COR-L47 (cell line): ENCODE measurements around the gene EVA1A.
A peak's percentile ranks its signal among the peaks of the same experiment; 100 is the strongest.

Source experiments
- DNase-seq: peaks from one replicate; lab custom pipeline; 2025; lab: John Stamatoyannopoulos, UW

EVA1A gene

GRCh38 chr2:75560768-75561565 lies at the start of gene EVA1A:
Gene EVA1A, minus strand, starts transcription at chr2:75560939. Its CDS starts 42,799 bp downstream, at chr2:75518140.
- no peak for DNase-seq

GRCh38 chr2:75609937-75610508 lies 49.3 kb upstream of the EVA1A start:
- DNase-seq, result no peak

DNA sequence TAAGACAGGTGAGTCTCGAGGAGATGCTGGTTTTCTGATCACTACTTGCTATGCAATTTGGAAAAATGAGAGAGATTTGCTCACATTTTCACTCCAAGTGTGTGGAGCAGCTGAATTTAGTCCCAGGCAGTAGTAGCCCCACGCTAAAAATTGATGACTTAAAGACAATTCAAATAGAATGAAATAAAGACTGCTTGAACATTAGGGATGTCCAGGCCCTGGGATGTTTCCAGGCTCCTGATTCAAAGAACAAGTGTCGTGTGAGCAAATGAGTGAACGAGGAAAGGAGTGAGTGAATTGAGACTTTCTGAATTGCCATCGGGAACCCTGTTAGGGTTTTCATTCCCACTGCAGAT lies 48.6 kb upstream of the EVA1A start:
- no peak for DNase-seq

GRCh38 chr2:75608684-75609333 lies 48.1 kb upstream of the EVA1A start:
- DNase-seq, result peak; percentile 26

- DNase-seq, result no peak
These were observed 47.4 kb upstream of the EVA1A start for GRCh38 chr2:75607988-75608683.

DNA sequence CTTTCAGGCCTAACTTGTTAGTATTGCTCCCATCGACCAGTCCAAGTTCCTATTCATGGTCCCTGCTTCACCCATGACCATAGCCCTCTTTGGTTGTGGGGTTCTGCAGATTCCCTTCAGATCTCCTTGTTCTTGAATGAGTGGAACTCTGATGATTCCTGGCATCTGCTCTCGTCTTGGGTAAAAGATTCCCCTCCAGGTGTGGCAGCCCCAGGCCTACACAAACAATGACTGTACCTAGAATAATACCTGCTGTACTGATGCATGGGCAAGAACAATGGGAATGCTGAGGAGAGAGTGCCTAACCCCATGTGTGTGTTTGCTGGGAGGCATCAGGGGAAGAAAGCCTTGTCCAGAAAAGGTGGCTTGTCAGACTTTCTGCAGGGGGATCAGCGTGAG lies 46.7 kb upstream of the EVA1A start:
- DNase-seq, result no peak

DNA sequence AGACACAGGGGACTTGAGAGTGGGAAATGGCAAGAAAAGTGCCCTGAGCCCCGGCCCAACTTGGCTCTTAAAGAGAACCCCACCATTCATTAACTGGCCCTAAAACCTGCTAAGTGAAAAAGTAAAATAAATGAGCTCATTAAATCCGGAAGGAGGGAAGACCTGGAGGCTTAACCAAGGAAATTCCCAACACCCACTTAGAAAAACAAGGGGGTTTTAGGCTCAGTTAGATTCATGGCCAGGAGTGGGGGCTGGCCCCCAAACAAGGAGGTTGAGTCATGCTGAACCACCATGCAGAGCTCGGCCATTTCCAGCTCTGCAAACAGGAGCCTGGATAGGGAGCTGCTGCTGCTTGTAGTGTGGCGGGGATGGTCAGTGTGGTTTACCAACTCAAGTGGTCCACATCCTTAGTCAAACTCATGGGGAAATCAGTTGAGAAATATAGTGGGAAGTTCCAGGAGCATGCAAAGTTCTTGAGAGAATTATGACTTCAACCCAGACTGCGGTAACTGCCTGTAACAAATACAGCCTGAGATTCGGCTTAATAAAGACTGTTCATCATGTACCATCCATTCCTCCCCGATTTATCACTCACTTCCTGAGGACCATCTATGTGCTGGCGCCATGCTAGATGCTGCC lies 46.1 kb upstream of the EVA1A start:
- no peak for DNase-seq

DNA sequence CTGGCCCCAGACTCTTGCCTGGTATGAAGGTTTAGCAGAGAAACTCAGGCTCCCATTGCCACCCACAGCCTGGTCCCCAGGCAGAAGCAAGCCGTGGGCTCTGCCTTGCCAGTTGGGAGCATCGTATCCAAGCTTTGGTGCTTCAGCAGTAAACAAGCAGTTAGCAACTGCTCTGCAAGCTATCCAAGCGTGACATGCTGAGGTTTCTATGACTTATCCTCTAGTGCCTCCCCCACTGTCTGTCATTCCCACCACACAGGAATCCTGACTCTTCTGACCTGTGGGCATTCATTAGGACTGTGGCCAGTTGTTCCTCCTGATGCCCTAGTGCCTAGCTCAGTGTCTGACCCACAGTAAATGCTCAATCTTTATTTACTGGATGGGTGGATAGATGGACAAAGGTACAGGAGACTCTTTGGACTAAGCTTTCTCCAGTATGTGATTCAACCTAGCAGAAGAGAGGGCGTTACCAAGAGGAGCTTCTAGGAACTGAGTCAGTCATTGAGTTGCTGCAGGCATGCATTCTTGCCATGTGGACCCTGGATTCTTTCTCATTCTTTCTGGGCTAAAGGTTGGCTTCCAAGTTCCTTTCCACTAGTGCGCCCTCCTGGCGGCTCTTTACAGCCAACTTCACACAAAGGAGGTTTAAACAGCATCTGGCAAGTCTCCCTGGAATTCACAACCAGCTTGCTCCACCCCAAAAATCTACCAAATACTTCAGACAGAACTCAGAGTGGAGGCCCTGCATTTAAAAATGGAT lies 45.2 kb upstream of the EVA1A start:
- no peak for DNase-seq

- no peak for DNase-seq
These were observed 43.7 kb upstream of the EVA1A start for GRCh38 chr2:75604484-75604883.

GRCh38 chr2:75603477-75603876 lies 42.7 kb upstream of the EVA1A start:
- DNase-seq, result no peak

DNA sequence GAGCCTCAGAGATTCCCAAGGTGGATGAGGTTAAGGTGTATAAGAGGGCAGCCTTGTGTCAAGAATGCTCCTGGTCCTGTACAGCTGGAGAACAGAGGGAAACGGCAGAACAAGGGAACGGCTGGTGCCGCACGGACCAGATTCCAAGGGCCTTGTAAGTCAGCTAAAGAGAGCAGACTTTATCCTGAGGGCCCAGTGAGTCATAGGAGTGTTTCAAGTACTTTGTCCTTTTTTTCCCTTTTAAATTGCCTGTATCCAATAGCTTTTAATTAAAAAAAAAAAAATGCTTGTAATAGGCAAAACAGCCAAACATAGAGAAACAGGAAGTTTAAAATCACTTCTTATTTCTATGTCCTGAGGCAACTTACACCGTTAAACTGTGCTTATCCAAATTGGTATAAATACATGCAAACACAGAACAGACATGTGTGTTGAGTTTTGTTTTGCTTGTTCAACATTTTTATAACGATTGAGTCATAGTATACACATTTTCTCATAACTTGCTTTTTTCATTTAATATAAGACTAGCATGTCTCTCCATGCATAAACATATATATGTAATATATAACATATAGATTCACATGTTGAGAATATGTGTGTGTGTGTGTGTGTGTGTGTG lies 42.1 kb upstream of the EVA1A start:
- no peak for DNase-seq

GRCh38 chr2:75600461-75601011 lies 39.8 kb upstream of the EVA1A start:
- no peak for DNase-seq

GRCh38 chr2:75598589-75599155 lies 37.9 kb upstream of the EVA1A start:
- DNase-seq, result no peak

GRCh38 chr2:75597949-75598348 lies 37.2 kb upstream of the EVA1A start:
- no peak for DNase-seq

DNA sequence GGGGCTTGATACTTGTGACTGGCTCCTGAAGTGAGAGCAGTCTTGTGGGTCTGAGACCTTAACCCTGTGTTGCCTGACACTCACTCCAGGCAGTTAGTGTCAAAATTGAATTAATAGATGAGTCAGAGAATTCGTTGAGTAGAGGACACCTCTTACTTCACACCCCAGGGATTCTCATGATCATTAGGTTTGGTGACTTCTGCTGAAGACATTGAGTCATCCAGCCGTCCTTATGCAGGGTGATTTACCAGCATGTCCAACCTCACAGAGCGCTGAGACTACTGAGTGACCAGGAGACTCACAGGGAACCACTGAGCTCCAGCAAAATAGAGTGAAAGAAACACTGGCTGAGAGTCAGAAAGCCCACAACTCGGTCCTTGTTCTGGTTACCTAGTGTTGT lies 36.0 kb upstream of the EVA1A start:
- DNase-seq, result no peak

- no peak for DNase-seq
These were observed 35.0 kb upstream of the EVA1A start for GRCh38 chr2:75595541-75596395.

DNA sequence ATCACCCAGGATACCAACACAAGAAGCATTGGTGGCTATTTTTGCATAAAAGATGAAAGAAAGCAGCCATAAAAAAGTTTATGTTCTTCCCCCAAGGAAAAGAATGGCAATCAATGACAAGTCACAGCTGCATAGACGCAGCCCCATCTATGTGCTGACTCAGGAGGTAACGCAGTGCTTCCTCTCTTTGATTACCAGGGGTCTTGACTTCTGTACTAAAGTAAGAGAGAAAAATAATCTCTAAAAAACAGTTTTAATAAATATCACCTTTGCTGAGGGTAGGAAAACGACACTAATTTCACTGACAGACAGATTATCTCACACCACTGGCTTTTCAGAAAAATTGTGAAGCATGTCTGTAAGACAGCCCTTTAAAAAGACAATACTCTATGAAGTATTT lies 33.9 kb upstream of the EVA1A start:
- DNase-seq, result no peak

GRCh38 chr2:75592888-75593287 lies 32.1 kb upstream of the EVA1A start:
- no peak for DNase-seq

GRCh38 chr2:75592030-75592429 lies 31.3 kb upstream of the EVA1A start:
- DNase-seq, result no peak
